GM12878 (cell line): ENCODE results near the gene KTN1. TPM values are rescaled to one million over a fixed set of nuclear protein-coding genes. Genes with fewer than 3 reads are reported as not detected.
A peak's percentile ranks its signal among the peaks of the same experiment; 100 is the strongest.

ENCODE experiments used
- ATAC-seq: fragments of 200-7000 bp; cut with Tn5 transposase; 3 replicates; pipeline ENCODE4 v1.9.1; 2020; ENCODE audit warnings: mild to moderate bottlenecking, moderate library complexity
- BruUV-seq: library from RNA; stranded (reverse); fragments of 400-500 nt; replicated peaks from 2 replicates; lab custom pipeline; 2021; lab: Mats Ljungman, UMichigan
- CTCF ChIA-PET: fragments of 300-600 bp; sonication (Branson Sonifier 250); formaldehyde crosslinking; extraction: SDS; loops from one replicate; lab custom pipeline; 2021; ENCODE audit warnings: inconsistent platforms; lab: Yijun Ruan, JAX
- POLR2A ChIA-PET: fragments of 350-600 bp; formaldehyde crosslinking; extraction: SDS; loops from one replicate; lab custom pipeline; 2021; ENCODE audit warnings: inconsistent platforms; lab: Charles Lee
- RAD21 ChIA-PET: fragments of 300-600 bp; sonication (Branson Sonifier 250); formaldehyde crosslinking; loops from one replicate; lab custom pipeline; 2023; ENCODE audit warnings: antibody characterized with exemption; ENCODE audit not compliant: unreplicated experiment; lab: Charles Lee
- SMC1A ChIA-PET: fragments of 300-600 bp; sonication (Branson Sonifier 250); formaldehyde crosslinking; loops from one replicate; lab custom pipeline; 2023; ENCODE audit not compliant: unreplicated experiment, uncharacterized antibody; lab: Charles Lee
- DNase-seq: peaks from one replicate; pipeline ENCODE4 v3.0.0-alpha.2; 2011; ENCODE audit warnings: low read depth, low spot score
- FAIRE-seq: peaks from 3 replicates; lab custom pipeline; 2011; peaks lifted over from hg19 to GRCh38; lab: Jason Lieb, UNC
- H2AFZ ChIP-seq: 2 replicates; pipeline ENCODE4 v1.6.0; 2011; ENCODE audit warnings: low read depth, low read length, control low read depth; ENCODE audit not compliant: control insufficient read depth
- H3K27ac ChIP-seq: 2 replicates; pipeline ENCODE4 v1.5.1; 2011; ENCODE audit warnings: control low read depth; ENCODE audit not compliant: control insufficient read depth, insufficient read depth
- H3K27me3 ChIP-seq, 2 experiments: replicated peaks in 1 of 2; 2 replicates each; pipeline versions ENCODE4 v1.6.0 to v1.6.1; 2011; ENCODE audit warnings: low read length in 1 of 2; ENCODE audit not compliant: control insufficient read depth in 2 of 2, insufficient read depth in 2 of 2
- H3K36me3 ChIP-seq, 2 experiments: 2 replicates each; pipeline ENCODE4 v1.5.1; 2011; ENCODE audit warnings: low read length in 1 of 2; ENCODE audit not compliant: control insufficient read depth in 2 of 2, insufficient read depth in 2 of 2
- H3K4me1 ChIP-seq: 2 replicates; pipeline ENCODE4 v1.6.1; 2011; ENCODE audit warnings: mild to moderate bottlenecking, low read length, moderate library complexity, mixed read lengths; ENCODE audit not compliant: control insufficient read depth, insufficient read depth
- H3K4me2 ChIP-seq: 2 replicates; pipeline ENCODE4 v1.6.0; 2011; ENCODE audit warnings: control low read depth; ENCODE audit not compliant: control insufficient read depth, insufficient read depth
- H3K4me3 ChIP-seq: fragments of 200-600 bp; sonication (generic); 2 replicates; pipeline ENCODE4 v1.5.1; 2016
- H3K79me2 ChIP-seq: 2 replicates; pipeline ENCODE4 v1.6.0; 2011; ENCODE audit warnings: low read length; ENCODE audit not compliant: control insufficient read depth, insufficient read depth
- H3K9ac ChIP-seq: 2 replicates; pipeline ENCODE4 v1.8.0; 2011; ENCODE audit warnings: low read length, control low read depth, mixed read lengths; ENCODE audit not compliant: control insufficient read depth, insufficient read depth
- H3K9me3 ChIP-seq: replicated peaks from 3 replicates; pipeline ENCODE4 v1.5.1; 2011; ENCODE audit warnings: mild to moderate bottlenecking, low read length; ENCODE audit not compliant: control insufficient read depth, insufficient read depth
- H4K20me1 ChIP-seq: 2 replicates; pipeline ENCODE4 v1.6.0; 2011; ENCODE audit not compliant: control insufficient read depth, insufficient read depth
- ATF7 ChIP-seq: fragments of 450-650 bp; IDR thresholded peaks from 2 replicates; pipeline ENCODE4 v1.6.1; 2016; ENCODE audit warnings: low read depth, mild to moderate bottlenecking
- GABPA ChIP-seq: IDR thresholded peaks from 2 replicates; pipeline ENCODE4 v1.6.1; 2014; ENCODE audit warnings: antibody characterized with exemption, low read depth, mild to moderate bottlenecking, inconsistent platforms
- HDAC2 ChIP-seq: fragments of 200-600 bp; sonication (generic); IDR thresholded peaks from 2 replicates; pipeline ENCODE4 v1.6.1; 2017
- KAT2A ChIP-seq: conservative IDR thresholded peaks from 2 replicates; pipeline ENCODE4 v1.6.1; 2011; ENCODE audit warnings: low read depth, low read length; ENCODE audit not compliant: control insufficient read depth
- LARP7 ChIP-seq: fragments of 450-650 bp; IDR thresholded peaks from 2 replicates; pipeline ENCODE4 v1.6.1; 2017; ENCODE audit warnings: mild to moderate bottlenecking
- MTA2 ChIP-seq: fragments of 450-650 bp; IDR thresholded peaks from 2 replicates; pipeline ENCODE4 v1.6.1; 2016; ENCODE audit warnings: low read depth, mild to moderate bottlenecking, moderate library complexity
- RELA ChIP-seq: fragments of 450-650 bp; IDR thresholded peaks from 2 replicates; pipeline ENCODE4 v1.8.0; 2014; ENCODE audit warnings: borderline replicate concordance; ENCODE audit not compliant: partially characterized antibody
- RUNX3 ChIP-seq: IDR thresholded peaks from 2 replicates; pipeline ENCODE4 v1.6.1; 2012; ENCODE audit warnings: low read length, inconsistent platforms
- SRF ChIP-seq, 2 experiments: IDR thresholded peaks; 2 replicates each; pipeline ENCODE4 v1.6.1; 2011; ENCODE audit warnings: low read depth in 2 of 2, low read length in 2 of 2, mild to moderate bottlenecking in 1 of 2, moderate library complexity in 1 of 2
- TCF12 ChIP-seq: IDR thresholded peaks from 2 replicates; pipeline ENCODE4 v1.6.1; 2011; ENCODE audit warnings: low read depth, mild to moderate bottlenecking, low read length
- WGBS: methylation state at CpG from one replicate; pipeline ENCODE4 v1.1.6; 2016; ENCODE audit warnings: low lambda C conversion rate; ENCODE audit not compliant: insufficient replicate concordance, insufficient coverage; ENCODE audit errors: missing lambda C conversion rate; 5-methylcytosine and 5-hydroxymethylcytosine counted together
- in situ Hi-C: fragments of 300-500 bp; cut with MboI; formaldehyde crosslinking; loops from 9 replicates; pipeline ENCODE4 v1.14.3; 2018; ENCODE audit warnings: mixed read lengths
- intact Hi-C: fragments of 100-400 bp; cut with micrococcal nuclease; formaldehyde crosslinking; loops from one replicate; pipeline ENCODE4 v1.14.2; 2022; ENCODE audit not compliant: unreplicated experiment
- polyA plus RNA-seq, 11 experiments: library from polyadenylated mRNA; depleted of rRNA in 4 of 11; unstranded in 6 of 11; stranded (reverse) in 5 of 11; fragments of >200 nt; fragmentation: Nextera tagmentation in 4 of 11; fragmentation: Illumina TruSeq in 1 of 11; extraction: Ambion mirVana in 4 of 11; extraction: Trizol in 1 of 11; gene quantifications; 1 replicate in 1 of 11; 2 replicates in 10 of 11; pipeline versions ENCODE4 v1.2.1 to v1.2.3, GENCODE V29; 2011 to 2016; ENCODE audit warnings: inconsistent platforms in 2 of 11, missing spikeins in 2 of 11, low read depth in 1 of 11
- total RNA-seq, 4 experiments: library from RNA; depleted of rRNA in 3 of 4; stranded (reverse); fragments of >200 nt in 3 of 4; fragmentation: Illumina TruSeq in 1 of 4; extraction: Trizol in 1 of 4; gene quantifications; 2 replicates each; pipeline versions ENCODE4 v1.2.1 to v1.2.3, GENCODE V29; 2013 to 2021
- TF ChIP-seq, protein P1 (sequence below): fragments of 450-650 bp; IDR thresholded peaks from 2 replicates; pipeline ENCODE4 v1.6.1; 2016; ENCODE audit warnings: mild to moderate bottlenecking

Gene KTN1
- total and polyA plus RNA-seq, 10 of the 15 experiments (the other 5 are each of a cell fraction or from before 2014, with no cell fraction given): 50.6 to 154 (median 84.2) TPM

DNA sequence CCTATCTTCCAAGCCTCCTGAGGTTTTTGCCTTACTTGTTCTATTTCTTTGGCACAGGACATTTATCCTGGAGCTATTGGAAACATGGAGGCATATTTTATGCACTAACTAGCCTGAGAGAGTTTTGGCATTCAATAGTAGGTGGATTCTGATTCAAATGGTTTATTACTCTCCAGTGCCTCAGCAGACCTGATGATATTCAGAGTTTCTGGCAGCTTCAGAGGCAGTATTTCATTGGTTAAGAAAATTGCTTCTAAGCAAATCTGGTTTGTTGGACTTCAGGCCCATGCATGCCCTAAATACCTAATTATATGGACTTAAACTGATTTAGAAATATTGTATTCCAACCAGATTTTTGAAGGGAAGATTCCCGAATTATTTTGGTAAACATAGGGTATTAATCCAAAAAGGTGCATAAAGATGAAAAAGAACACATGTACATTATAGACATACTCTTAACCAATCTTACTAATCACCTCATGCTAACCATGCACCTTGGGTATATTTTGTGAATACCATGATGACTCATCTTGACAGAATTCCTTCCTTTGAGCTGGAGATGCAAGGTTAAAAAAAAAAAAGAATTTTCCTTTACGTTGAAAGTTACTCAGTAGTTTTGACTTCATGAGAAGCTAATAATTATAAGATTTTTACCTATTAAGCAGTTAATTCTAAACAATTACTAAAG is 44.3 kb upstream of the KTN1 start:
- Histone ChIP-seq H3K4me2 (no peak overlapping the region), H3K4me3 (no peak overlapping the region), H3K79me2 (no peaks in the 10 kb centered on the region), H3K9me3 (peaks cover 2% of the 10 kb centered on the region; the same call in 2 of the 3 replicates), H3K9ac (no peak overlapping the region), H3K36me3 (no peaks in the 10 kb centered on the region), H3K4me1 (no peaks in the 10 kb centered on the region; the same call in none of the 2 replicates), H2AFZ (no peak overlapping the region), H3K27me3 (no peaks in the 10 kb centered on the region), H3K27ac (no peak overlapping the region), H4K20me1 (no peaks in the 10 kb centered on the region)
- TF ChIP-seq ATF7 (no peak), MTA2 (no peak), GABPA (no peak), LARP7 (no peak), SRF (IDR thresholded peaks at IDR 0.05; ENCODE audit: low read depth in 2 of 2, low read length in 2 of 2) (no peak)
- ChIA-PET CTCF (interaction anchor here (0.6 to 0.9 kb wide), 2 partner anchors 89 to 820 kb away, joined by 3 to 5 read pairs; no protein-coding TSS in a partner anchor), POLR2A (no interaction called here), RAD21 (no interaction called here), SMC1A (interaction anchor here (0.5 to 1.2 kb wide), 4 partner anchors 12 to 107 kb away, joined by 3 to 5 read pairs (median 3); no protein-coding TSS in a partner anchor)
- 66% methylated on average over 2 of the region's 2 CpGs for WGBS
- FAIRE-seq (no peak), DNase-seq (no peak), ATAC-seq (no peak)
- intact Hi-C loops: no loop called here
- BruUV-seq: no TSS peak
- in situ Hi-C loops: no loop called here

DNA sequence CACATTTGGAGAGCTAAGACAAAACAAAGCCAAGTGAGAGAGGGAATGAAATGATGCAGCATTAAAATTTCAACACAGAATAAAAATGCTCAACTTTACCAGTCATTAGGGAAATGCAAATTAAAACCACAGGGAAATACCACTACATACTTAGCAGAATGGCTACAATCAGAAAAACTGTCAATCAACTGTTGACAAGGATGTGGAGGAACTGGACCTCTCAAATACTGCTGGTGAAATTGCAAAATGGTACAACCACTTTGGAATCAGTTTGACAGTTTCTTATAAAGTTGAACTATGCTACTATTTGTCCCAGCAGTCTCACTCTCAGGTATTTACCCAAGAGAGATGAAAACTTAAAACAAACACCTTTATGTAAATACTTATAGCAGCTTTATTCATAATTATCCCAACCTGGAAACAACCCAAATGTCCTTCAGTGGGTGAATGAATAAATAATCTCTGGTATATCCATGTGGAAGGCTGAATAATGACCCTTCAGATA is 43.8 kb upstream of the KTN1 start:
- POLR2A ChIA-PET: no interaction called here
- RAD21 ChIA-PET: no interaction called here
- H3K27me3 ChIP-seq: no peaks in the 10 kb centered on the region
- no peak overlapping the region for H3K27ac ChIP-seq
- no peaks in the 10 kb centered on the region; the same call in none of the 2 replicates for H3K4me1 ChIP-seq
- no peak overlapping the region for H3K4me3 ChIP-seq
- in situ Hi-C loops: no loop called here
- SMC1A ChIA-PET: interaction anchor here (0.5 to 1.2 kb wide), 3 partner anchors 12 to 90 kb away, joined by 3 to 5 read pairs (median 3); no protein-coding TSS in a partner anchor
- H3K9me3 ChIP-seq: peaks cover 2% of the 10 kb centered on the region; the same call in 2 of the 3 replicates
- H3K9ac ChIP-seq: no peak overlapping the region
- no TSS peak for BruUV-seq
- TF ChIP-seq HDAC2 (no peak), RUNX3 (0 out of 2 replicates have a peak, but pooled peaks have one; percentile 13), RELA (no peak), TCF12 (no peak), KAT2A (no peak)
- TF ChIP-seq, protein P1, sequence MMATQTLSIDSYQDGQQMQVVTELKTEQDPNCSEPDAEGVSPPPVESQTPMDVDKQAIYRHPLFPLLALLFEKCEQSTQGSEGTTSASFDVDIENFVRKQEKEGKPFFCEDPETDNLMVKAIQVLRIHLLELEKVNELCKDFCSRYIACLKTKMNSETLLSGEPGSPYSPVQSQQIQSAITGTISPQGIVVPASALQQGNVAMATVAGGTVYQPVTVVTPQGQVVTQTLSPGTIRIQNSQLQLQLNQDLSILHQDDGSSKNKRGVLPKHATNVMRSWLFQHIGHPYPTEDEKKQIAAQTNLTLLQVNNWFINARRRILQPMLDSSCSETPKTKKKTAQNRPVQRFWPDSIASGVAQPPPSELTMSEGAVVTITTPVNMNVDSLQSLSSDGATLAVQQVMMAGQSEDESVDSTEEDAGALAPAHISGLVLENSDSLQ: peak; percentile 82
- TF ChIP-seq, all 136 proteins: peak for 2
- no peaks in the 10 kb centered on the region for H4K20me1 ChIP-seq
- CTCF ChIA-PET: interaction anchor here (0.6 kb wide), 1 partner anchor 820 kb away, joined by 3 read pairs; no protein-coding TSS in a partner anchor
- no peak overlapping the region for H2AFZ ChIP-seq
- no peaks in the 10 kb centered on the region for H3K79me2 ChIP-seq
- no peak for FAIRE-seq
- intact Hi-C loops: no loop called here
- H3K4me2 ChIP-seq: no peak overlapping the region
- H3K36me3 ChIP-seq: no peaks in the 10 kb centered on the region
- DNase-seq: no peak
- ATAC-seq: peak; percentile 69
